ENCODE results near the gene NFE2L3. TPM values are rescaled to one million over a fixed set of nuclear protein-coding genes. Genes with fewer than 3 reads are reported as not detected.

The NFE2L3 gene
- total RNA-seq, 1 donor from 2014 or later, result 50.4 TPM

GRCh38 chr7:26195182-26195581 is 43.2 kb downstream of the NFE2L3 start:
- peaks cover 2% of the 10 kb centered on the region for H3K9me3 Mint-ChIP-seq (ENCODE audit: unreplicated experiment)
- H4K20me1 ChIP-seq (ENCODE audit: insufficient read depth, low read length), result peaks cover 100% of the 10 kb centered on the region
- H3K36me3 ChIP-seq (ENCODE audit: insufficient read depth, low read length), result peaks cover 61% of the 10 kb centered on the region
- peaks cover 15% of the 10 kb centered on the region for H3K4me1 ChIP-seq (ENCODE audit: insufficient read depth, low read length)
- DNase-seq (ENCODE audit: low read depth), result no peak
- H3K9ac ChIP-seq (ENCODE audit: low read length), result no peak overlapping the region
- no peak overlapping the region for H3K4me3 ChIP-seq (ENCODE audit: insufficient read depth, low read depth, low read length)
- no peak for TF ChIP-seq CTCF (IDR thresholded peaks at IDR 0.05; ENCODE audit: insufficient read depth, low read depth, low read length)
- no peak for TF ChIP-seq EZH2 (IDR thresholded peaks at IDR 0.05; ENCODE audit: insufficient read depth, low read length)
- peaks cover 96% of the 10 kb centered on the region for H3K79me2 ChIP-seq (ENCODE audit: insufficient read depth, low read length)
- peaks cover 43% of the 10 kb centered on the region for H3K36me3 Mint-ChIP-seq (ENCODE audit: low read depth, unreplicated experiment)
- no peaks in the 10 kb centered on the region for H3K9me3 ChIP-seq (ENCODE audit: insufficient read depth, low read depth, low read length)
- H2AFZ ChIP-seq (ENCODE audit: low read depth, low read length), result no peak overlapping the region
- peaks cover 48% of the 10 kb centered on the region for H3K4me1 Mint-ChIP-seq (ENCODE audit: low read depth, unreplicated experiment)
- no peak overlapping the region for H3K27ac Mint-ChIP-seq (ENCODE audit: unreplicated experiment)
- H3K4me2 ChIP-seq (ENCODE audit: low read length), result no peak overlapping the region
- H3K27me3 Mint-ChIP-seq (ENCODE audit: low read depth, unreplicated experiment), result no peaks in the 10 kb centered on the region
- H3K27me3 ChIP-seq (ENCODE audit: insufficient read depth, low read length), result no peaks in the 10 kb centered on the region
- H3K27ac ChIP-seq (ENCODE audit: low read depth, low read length), result no peak overlapping the region
- peak overlapping the region; percentile 100 for H3K4me3 Mint-ChIP-seq (ENCODE audit: unreplicated experiment)
- no peak for FAIRE-seq

DNA sequence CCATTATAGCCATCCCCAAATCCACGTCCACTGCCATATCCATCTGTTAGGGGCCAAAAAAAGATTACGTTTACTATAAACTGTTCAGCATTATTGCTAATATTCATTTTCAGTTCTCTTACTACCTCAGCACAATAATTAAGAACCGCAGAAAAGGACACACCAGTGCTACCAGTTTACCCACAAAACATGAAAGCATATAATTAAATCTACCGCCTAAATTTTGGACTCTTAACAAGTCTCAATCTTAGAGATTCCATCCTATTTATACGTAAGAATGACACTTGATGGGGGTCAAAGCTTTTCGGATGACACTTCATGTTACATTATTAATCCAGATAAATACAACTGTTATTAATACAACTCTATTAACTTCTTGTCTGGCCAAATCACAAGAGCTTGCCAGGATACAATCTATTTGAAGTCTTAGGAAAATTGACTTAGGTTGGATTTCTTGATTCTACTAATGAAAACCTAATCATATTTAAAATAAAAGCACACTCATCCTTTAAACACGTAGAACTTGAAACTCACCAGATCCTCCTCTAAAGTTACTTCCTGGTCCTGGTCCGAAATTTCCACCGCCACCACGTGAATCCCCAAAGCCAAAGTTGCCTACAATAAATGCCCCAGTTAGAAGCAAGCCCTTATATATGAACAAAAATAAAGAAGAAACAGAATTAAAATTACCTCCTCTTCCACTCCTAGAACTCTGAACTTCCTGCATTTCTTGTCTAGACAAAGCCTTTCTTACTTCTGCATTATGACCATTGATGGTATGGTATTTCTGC is 44.1 kb downstream of the NFE2L3 start:
- peak overlapping the region; percentile 100 for H3K4me3 Mint-ChIP-seq (ENCODE audit: unreplicated experiment)
- Histone ChIP-seq H3K4me2 (ENCODE audit: low read length) (peak overlapping the region; percentile 86), H3K9ac (ENCODE audit: low read length) (peak overlapping the region; percentile 100), H3K9me3 (ENCODE audit: insufficient read depth, low read depth, low read length) (no peaks in the 10 kb centered on the region), H3K4me1 (ENCODE audit: insufficient read depth, low read length) (peaks cover 15% of the 10 kb centered on the region), H3K27me3 (ENCODE audit: insufficient read depth, low read length) (no peaks in the 10 kb centered on the region), H3K27ac (ENCODE audit: low read depth, low read length) (no peak overlapping the region), H2AFZ (ENCODE audit: low read depth, low read length) (no peak overlapping the region), H3K79me2 (ENCODE audit: insufficient read depth, low read length) (peaks cover 95% of the 10 kb centered on the region), H3K36me3 (ENCODE audit: insufficient read depth, low read length) (peaks cover 52% of the 10 kb centered on the region), H4K20me1 (ENCODE audit: insufficient read depth, low read length) (peaks cover 94% of the 10 kb centered on the region), H3K4me3 (ENCODE audit: insufficient read depth, low read depth, low read length) (peak overlapping the region; percentile 2)
- H3K36me3 Mint-ChIP-seq (ENCODE audit: low read depth, unreplicated experiment), result peaks cover 45% of the 10 kb centered on the region
- peaks cover 2% of the 10 kb centered on the region for H3K9me3 Mint-ChIP-seq (ENCODE audit: unreplicated experiment)
- TF ChIP-seq EZH2 (IDR thresholded peaks at IDR 0.05; ENCODE audit: insufficient read depth, low read length) (no peak), CTCF (IDR thresholded peaks at IDR 0.05; ENCODE audit: insufficient read depth, low read depth, low read length) (no peak)
- DNase-seq (ENCODE audit: low read depth) (no peak), FAIRE-seq (no peak)
- peak overlapping the region; percentile 6 for H3K27ac Mint-ChIP-seq (ENCODE audit: unreplicated experiment)
- H3K4me1 Mint-ChIP-seq (ENCODE audit: low read depth, unreplicated experiment), result peaks cover 43% of the 10 kb centered on the region
- H3K27me3 Mint-ChIP-seq (ENCODE audit: low read depth, unreplicated experiment), result no peaks in the 10 kb centered on the region
